GDM1 (cell line): ENCODE results near the gene ENTPD1.
"Not testable (repeated sequence)": the region's sequence is repeated elsewhere in the genome, so short reads cannot be mapped to it uniquely, and the experiment has no call there.

Experiments
- DNase-seq: peaks from one replicate; lab custom pipeline; 2025; lab: John Stamatoyannopoulos, UW

ENTPD1 gene

DNA sequence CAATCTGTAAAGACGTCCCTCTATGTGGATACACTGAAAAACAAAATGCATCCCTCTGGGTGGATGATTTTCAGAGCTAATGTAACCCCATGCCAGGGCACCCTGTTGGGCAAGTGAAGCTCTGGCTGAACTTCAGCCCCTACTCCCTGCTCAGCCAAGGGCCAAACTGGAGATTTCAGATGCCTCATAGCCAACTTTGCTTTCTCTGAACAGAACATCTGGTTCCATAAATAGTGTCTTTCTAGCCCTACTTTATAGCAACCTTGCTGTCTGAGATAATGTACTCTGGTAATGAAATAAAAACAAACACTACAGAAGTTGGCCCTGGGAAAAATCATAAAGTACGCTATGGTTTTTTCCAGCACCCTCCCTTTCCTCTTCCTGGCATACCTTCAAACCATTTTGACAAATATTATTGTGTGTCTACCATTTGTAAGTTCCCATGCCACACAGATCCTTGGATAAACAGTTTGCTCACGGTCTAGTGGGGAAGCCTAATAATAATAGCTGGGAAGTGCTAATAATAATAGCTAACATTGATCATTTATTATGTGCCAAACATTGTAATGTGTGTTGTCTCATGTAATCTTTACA is 3.4 kb downstream of the ENTPD1 start:
- DNase-seq: no peak

DNA sequence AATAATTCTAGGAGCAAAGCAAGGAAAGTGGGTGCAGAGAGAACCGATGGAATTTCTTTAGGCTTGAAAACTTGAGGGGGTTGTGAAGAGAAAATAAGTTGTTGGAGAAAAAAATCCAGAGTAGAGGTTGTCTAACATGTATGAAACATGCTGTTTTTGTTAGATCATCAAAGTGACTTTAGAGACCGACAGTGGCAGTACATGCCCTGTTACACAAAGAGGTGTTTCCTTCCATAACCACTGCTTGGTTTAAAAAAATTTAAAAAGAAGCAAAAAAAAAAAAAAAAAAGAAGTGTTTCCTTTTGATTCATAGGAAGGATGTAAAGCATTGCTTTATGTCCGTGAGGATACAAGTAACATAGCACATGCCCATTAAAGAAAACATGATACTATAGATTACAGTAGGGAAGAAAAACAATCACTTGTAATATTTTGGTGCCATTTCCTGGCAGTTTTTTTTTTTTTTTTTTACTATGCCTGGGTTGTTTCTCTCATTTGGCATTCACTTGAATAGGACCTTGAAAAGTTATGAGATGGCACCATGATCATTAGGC is 6.1 kb downstream of the ENTPD1 start:
- DNase-seq: no peak

DNA sequence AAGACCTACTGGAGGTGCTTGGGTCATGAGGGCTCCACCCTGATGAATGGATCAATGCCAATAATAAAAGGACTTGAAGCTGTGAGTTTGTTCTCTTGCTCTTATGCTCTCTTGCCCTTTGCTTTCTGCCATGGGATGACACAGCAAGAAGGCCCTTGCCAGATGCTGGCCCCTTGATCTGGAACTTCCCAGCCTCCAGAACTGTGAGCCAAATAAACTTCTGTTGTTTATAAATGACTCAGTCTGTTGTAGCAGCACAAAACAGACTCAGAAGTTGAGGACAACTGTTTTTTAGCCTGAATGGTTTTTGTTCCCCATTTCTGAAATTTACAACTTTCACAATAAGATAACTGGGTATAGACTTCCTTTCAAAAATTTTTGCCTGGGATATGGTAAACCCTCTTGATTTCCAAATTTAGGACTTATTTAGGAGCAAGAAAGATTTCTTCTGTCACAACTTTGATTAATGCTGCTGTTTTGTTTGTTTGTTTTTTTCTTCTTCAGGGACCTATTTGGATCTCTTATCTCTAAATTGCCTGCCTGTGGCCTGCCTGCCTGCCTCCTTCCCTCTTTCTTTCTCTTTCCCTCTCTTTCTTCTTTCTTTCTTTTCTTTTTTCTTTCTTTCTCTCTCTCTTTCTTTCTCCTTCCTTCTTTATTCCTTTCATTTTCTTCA is 12.1 kb downstream of the ENTPD1 start:
- DNase-seq: no peak

DNA sequence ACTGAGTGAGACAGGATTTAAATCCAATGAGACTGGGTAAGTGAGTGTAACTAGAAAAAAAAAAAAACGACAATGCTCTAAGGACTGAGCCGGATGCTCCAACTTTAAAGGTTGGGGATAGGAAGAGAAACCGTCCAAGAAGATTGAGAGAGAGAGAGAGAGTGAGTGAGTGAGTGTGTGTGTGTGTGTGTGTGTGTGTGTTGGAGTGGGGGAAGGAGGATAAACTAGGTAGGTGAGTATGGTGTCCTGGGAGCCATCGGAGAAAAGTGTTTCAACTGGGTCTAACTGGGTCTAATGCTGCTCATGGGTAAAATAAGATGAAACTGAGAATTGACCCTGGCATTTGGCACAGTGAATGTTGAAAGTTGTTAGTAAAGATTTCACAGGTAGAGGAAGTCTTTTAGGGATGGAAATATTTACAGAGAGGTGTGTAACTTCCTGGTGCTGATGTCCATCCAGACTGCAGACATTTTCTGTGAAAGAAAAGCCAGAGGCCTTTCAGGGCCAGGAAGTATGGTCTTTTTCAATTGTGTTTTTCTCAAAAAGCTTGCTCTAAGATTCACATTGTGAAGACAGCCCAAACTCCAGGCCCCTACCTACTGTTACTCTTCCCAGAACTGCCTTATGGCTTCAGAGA is 14.2 kb downstream of the ENTPD1 start:
- DNase-seq: no peak

DNA sequence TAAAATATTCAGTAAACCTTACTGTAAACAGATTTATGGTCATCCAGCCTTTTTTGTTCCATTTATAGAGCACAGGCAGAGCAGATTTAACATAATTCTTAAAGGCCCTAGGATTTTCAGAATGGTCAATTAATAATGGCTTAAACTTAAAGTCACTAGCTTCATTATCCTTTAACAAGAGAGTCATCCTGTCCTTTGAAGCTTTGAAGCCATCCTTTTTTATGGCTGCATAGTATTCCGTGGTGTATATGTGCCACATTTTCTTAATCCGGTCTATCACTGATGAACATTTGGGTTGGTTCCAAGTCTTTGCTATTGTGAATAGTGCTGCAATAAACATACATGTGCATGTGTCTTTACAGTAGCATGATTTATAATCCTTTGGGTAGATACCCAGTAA is 17.5 kb downstream of the ENTPD1 start:
- not testable (repeated sequence) for DNase-seq

DNA sequence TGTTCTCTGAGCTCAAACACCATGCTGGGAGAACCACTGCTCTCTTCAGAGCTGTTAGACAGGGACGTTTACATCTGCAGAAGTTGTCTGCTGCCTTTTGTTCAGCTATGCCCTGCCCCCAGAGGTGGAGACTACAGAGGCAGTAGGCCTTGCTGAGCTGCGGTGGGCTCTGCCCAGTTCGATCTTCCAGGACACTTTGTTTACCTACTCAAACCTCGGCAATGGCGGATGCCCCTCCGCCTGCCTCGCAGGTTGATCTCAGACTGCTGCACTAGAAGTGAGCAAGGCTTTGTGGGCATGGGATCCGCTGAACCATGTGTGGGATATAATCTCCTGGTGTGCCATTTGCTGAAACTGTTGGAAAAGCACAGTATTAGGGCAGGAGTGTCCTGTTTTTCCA is 21.7 kb downstream of the ENTPD1 start:
- not testable (repeated sequence) for DNase-seq

DNA sequence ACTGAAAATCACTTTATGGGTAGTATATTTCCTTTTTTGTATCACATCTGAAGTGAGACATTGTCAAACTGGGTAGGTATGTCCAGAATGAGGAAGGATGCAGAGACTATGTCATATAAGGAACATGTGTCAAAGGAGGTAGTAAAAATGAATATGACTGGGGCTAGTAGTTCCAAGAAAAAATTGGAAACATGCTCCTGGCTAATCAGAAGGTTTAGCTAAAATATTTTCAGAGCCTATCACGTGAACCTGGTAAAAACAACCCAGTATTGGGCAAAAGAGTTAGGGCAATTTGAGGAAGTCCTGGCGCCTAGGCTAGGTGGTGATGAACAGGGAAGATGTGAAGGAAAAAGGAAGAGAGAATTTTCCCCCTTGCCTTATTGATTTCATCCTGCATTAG is 26.4 kb downstream of the ENTPD1 start:
- DNase-seq: no peak

DNA sequence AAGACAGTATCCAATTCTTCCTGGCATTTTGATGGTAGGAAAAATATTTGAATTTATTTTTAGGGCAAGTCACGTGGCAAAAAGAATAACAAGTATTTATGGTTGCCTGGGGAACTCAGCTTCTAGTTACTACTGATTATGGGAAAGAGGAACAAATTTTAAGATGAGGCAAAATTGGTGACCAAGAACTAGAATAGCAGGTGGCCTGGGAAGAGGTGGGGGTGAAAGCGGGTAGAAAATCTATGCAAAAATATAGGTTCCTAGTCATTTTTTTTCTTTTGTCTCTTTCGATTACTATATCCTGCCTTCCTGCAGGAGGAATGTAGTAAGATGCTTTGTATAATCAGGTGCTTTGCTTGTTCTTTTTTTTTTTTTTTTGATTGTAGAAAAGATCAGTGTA is 27.8 kb downstream of the ENTPD1 start:
- DNase-seq: no peak

DNA sequence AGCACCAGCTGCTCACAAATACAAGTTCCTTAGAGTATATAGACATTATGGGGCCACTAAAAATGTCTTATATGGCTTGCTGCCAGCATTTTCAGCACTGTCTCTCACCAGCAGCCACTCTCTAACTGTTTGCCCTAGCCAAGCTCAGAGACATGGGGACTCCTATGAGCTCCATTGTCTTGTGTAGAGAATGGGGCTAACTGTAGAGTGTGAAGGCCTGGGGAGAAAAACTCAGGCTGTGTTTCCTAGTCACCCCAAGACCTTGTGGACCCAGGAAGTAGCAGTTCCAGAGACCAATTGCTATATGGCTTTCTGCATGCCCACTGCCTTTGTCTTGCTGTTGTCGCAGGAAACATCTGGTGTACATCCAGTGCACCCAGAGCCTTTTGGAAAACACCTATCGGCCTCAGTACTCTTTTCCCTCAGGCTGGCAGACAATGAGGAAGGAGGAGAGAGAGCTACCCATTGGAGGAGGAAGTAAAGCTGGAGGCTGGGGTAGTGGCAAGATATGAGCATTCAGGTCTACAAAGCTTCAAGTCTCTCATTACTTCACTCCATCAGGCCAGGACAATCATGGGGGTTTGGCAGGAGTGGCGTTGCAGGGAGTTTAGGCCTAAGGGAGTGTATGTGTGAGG is 28.4 kb downstream of the ENTPD1 start:
- DNase-seq: no peak

DNA sequence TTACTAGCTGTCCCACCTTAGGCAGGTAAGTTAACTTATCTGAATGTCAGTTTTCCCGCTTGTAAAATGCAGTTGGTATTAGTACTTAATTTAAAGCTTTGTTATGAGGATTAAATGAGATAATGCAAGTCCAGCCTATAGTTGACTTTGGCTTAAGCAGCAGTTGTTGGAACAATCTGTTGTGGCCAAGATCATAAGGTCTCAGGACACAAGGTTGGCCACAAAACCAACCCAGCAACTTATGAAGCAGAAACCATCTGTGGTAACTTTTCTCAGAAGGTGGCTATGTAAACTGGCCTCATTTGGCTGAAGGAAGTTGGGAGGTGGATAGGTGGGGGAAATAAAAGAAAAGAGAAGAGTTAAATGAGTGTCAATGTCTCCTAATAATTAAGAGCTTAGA is 29.4 kb downstream of the ENTPD1 start:
- no peak for DNase-seq

DNA sequence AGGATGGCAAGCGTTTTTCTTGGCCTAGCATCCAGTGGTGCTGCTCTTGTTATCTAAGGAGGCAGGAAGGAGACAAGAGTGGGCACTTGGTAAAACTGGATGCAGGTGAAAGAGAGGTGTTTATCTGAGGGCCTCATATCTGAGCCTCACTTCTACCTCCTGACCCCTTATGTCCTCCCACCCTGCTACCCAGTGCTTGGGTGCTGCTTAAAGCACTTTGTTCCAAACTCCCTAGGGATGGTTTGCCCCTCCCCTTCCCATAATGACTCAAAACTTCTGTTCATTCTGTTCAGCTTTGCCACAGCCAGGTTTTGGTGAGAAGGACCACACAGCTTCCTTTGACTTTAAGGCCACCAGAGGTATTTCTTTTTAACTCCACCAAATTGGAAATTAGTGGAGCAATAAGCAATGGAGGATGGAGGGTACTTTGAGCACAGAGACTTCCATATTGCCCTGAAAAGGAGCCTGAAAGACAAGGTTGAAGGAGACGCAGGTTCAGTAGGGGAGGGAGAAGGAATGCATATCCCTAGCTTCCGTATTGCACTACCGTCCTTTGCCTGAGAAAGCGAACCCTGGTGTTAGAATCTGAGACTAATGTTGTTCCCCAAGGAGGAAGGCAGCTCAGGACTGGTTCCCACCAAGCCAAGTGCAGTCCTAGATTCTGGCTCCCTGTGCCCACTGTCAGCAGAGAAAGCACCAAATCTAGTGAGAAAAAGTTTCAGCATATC is 30.1 kb downstream of the ENTPD1 start:
- DNase-seq: no peak

DNA sequence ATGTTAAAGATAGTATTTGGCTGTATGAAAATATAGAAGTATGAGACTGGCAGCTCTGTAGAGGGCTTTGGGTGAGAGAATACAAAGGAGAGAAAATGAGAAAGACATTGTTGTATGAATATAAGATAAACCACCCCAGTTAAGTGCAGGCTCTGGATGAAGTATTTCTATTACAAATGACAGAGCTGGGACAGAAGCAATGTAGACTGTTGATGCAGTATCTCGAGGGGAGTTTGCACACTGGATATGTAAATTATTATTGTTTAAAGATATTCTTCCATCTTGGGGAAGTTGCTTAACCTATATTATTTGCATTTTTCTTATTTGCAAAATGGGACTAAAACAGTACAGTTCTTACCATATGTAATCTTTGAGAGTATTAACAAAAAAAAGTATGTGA is 31.5 kb downstream of the ENTPD1 start:
- DNase-seq: no peak

DNA sequence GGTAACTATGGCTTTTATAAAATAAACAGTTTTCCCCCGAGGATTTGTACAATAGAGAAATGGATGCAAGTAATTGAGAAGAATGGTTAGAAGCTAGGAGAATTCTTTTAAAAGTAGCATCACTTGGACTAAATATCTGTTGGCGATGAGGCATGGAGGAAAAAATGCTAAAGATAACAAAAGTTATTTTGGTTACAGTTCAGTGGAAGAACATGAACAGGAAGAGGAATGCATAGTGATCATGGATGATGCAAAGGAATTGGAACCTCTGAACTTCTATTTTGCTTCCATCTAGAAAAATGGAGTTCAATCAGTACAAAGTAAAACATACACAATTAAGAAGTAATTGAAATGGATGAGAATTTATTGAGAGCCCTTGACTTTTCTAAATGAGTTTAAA is 32.9 kb downstream of the ENTPD1 start:
- DNase-seq: no peak

DNA sequence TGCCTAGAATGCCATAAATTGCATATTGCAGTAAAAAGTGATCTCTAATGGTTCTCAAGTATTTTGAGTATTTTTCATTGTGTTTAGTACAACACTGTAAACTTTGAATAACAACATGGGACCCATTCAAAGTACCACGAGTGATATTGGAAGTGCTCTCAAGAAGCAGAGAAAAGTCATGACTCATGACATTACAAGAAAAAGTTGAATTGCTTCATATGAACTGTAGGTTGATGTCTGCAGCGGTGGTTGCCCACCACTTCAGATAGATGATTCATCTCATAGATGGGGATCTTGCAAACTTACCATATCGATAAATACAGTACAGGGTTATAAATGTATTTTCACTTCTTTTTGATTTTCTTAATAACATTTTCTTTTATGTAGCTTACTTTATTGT is 33.9 kb downstream of the ENTPD1 start:
- no peak for DNase-seq

DNA sequence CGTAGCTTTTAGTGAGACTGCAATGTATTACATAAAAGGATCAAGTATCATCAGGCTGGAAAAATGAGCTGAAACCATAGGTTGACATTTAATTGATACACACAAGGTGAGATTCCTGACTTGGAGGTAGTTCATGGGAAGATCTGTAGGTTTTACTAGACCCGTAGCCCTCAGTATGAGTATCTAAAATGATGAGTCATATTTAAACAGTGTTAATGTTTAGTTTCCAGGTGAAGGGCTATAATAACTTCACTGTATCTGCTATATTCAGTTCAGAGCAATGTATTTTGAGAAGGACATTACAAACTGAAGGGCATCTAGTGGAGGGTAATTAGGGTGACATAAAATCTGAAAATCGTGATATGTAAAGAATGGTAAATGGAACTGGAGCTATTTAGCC is 35.0 kb downstream of the ENTPD1 start:
- no peak for DNase-seq

DNA sequence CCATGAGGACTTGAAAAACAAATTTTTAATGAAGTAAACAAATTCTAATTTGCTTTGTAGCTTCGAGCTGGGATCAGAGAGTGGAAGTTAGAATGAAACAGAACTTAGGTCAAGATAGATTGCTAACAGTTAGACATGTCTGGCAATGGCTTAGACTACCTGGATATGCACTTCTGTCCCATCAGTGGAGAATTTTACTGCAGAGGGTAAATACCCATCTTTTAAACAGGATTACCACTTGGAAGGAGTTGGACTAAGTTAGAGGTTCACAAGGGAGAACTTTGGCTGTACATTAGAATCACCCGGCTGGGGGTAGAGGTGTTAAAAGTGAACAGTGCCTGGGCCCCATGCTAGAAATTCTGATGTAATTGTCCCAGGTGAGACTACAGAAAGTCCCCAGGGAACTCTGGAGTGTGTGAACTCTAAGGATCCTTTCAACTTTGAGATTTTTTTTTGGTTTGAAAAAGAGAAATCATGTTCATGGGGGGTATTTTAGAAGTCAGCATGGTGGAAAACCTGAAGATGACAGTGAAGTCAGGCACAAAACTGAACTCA is 35.5 kb downstream of the ENTPD1 start:
- DNase-seq: no peak

DNA sequence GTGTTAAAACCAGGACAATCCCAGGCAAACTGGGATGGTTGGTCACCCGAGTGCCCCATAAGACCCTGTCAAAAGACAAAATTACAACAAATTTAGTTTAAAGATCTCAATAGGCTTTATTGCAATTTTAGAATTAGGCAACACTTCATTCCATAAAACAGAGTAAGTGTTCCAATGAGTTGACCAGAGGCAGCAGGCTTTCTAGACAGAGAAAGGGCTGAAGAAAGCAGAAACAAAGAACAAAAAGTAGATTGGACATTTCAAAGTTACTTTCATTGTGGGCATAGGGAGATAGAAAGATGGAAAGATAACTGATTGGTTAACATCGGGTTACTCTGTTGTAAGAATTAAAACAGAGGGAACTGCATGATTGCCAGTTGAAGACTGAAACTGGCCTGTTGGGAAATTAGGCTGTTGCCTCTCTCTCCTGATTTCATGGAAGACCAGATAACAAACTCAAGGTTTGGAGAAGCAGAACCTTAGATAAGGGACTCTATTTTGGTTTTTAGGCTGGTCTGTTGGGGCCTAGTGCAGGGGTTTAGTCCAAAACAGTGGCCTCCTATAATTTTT is 36.3 kb downstream of the ENTPD1 start:
- DNase-seq: no peak

DNA sequence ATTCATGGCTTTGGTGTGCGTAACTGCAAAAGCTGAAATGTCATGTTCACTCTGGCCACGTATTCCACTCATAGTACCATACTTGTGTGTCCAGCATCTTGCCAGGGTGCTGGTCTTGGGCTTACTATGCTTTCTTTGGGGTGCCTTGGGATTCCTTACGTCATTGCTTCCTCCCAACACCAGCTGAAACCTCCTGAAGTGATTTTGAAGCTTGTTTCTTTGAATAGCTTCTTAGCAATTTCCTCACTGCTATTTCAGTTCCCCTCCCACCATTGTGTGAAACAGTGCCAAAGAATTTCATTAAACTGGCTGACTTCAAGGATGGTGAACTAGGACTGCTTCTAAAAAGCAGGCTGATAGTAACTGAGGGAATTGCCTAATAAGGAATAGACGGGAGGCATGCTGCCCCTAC is 36.9 kb downstream of the ENTPD1 start:
- DNase-seq: no peak

DNA sequence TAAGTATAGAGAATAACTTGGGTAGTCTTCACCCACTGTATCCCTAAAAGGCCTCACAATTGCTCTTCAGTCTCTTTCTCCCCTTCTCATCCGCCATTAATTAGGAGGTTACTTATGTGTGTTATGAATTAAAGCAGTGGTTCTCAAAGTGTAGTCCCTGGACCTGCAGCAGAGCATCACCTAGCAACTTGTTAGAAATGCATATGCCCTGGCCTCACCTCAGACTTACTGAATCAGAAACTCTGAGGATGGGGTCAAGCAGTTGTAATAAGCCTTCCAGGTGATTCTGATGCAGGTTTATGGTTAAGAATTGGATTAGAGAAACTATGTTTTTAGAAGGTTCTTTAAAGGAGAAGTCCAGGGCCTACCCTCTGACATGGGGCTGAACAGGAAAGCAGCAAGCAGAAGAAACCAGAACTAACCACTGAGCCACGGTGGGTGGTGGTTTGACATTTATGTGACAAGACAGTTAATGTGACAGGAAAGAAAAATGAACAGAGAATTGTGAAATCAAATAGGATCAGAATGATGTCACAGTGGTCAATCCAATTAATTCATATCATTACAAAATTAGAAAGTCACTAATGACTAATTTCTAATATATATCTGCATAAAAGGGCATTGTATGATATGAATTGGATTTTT is 37.6 kb downstream of the ENTPD1 start:
- peak; percentile 60 for DNase-seq

DNA sequence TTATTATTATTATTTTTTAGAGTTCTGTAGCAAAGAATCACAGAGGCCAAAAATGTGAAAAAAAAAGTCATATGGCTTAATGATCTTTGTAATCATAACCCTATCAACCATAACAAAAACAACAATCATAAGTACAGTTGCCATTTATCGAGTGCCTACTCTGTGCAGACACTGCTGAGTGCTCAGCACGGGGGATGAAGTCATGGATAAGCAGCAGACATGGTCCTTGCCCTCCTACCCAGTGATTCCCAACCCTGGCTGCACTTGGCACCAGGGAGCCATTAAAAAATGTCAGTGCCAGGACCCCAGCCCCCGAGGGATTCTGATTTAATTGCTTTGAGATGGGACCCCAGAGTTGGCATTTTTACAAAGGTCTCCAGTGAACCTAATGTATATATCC is 38.2 kb downstream of the ENTPD1 start:
- DNase-seq: no peak

DNA sequence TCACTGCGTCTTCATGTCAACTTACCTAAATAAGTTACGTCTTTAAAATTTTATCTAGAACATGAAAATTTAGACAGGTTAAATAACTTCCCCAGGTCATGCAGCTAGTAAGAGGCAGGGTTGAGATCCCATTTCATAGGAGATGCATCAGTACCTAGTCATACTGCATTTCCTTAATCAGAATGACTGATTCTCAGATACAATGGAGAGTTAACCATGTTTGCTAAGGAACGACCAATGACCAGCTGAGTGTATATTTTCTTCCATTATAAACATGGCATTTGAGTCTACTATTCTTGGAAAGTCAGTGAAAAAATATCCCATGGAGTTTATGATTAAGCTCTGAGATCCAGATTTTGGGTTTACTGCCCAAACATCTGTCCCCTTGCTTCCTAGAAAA is 39.6 kb downstream of the ENTPD1 start:
- DNase-seq: no peak
